Measurements from ENCODE around the gene COX7A2L. TPM values are rescaled to one million over a fixed set of nuclear protein-coding genes. Genes with fewer than 3 reads are reported as not detected.

Gene COX7A2L
- total RNA-seq, 4 donors from 2014 or later = 69.3 to 112 (median 99.0) TPM

- Histone ChIP-seq H3K4me1 (no peaks in the 10 kb centered on the region), H3K27me3 (no peaks in the 10 kb centered on the region), H3K27ac (no peak overlapping the region), H3K9me3 (no peaks in the 10 kb centered on the region), H3K36me3 (peaks cover 41% of the 10 kb centered on the region), H3K4me3 (no peak overlapping the region)
- DNase-seq (ENCODE audit: low spot score in 2 of 2) = no peak
- TF ChIP-seq POLR2A (IDR thresholded peaks at IDR 0.05) (no peak), EP300 (IDR thresholded peaks at IDR 0.05) (no peak), CTCF (IDR thresholded peaks at IDR 0.05) (no peak), POLR2AphosphoS5 (IDR thresholded peaks at IDR 0.05) (no peak)
These were observed 43.1 kb downstream of the COX7A2L start for GRCh38 chr2:42317945-42318344.

GRCh38 chr2:42317486-42317885, 43.5 kb downstream of the COX7A2L start:
- Histone ChIP-seq H3K4me3 (no peak overlapping the region), H3K27ac (no peak overlapping the region), H3K9me3 (no peaks in the 10 kb centered on the region), H3K27me3 (no peaks in the 10 kb centered on the region), H3K36me3 (peaks cover 41% of the 10 kb centered on the region), H3K4me1 (no peaks in the 10 kb centered on the region)
- no peak for TF ChIP-seq CTCF (IDR thresholded peaks at IDR 0.05)
- no peak for TF ChIP-seq EP300 (IDR thresholded peaks at IDR 0.05)
- no peak for TF ChIP-seq POLR2A (IDR thresholded peaks at IDR 0.05)
- no peak for TF ChIP-seq POLR2AphosphoS5 (IDR thresholded peaks at IDR 0.05)
- 93% methylated on average over 3 of the region's 3 CpGs for WGBS
- no peak for DNase-seq (ENCODE audit: low spot score in 2 of 2)

- H3K4me3 ChIP-seq = no peak overlapping the region
- WGBS = 79% methylated on average over 3 of the region's 3 CpGs
- no peak for DNase-seq (ENCODE audit: low spot score in 2 of 2)
- H3K9me3 ChIP-seq = no peaks in the 10 kb centered on the region
- H3K36me3 ChIP-seq = peaks cover 41% of the 10 kb centered on the region
- no peak for TF ChIP-seq POLR2A (IDR thresholded peaks at IDR 0.05)
- no peak for TF ChIP-seq POLR2AphosphoS5 (IDR thresholded peaks at IDR 0.05)
- no peak for TF ChIP-seq EP300 (IDR thresholded peaks at IDR 0.05)
- no peak for TF ChIP-seq CTCF (IDR thresholded peaks at IDR 0.05)
- H3K27ac ChIP-seq = no peak overlapping the region
- no peaks in the 10 kb centered on the region for H3K4me1 ChIP-seq
- H3K27me3 ChIP-seq = no peaks in the 10 kb centered on the region
These were observed 44.1 kb downstream of the COX7A2L start for GRCh38 chr2:42316910-42317309.

- TF ChIP-seq EP300 (IDR thresholded peaks at IDR 0.05) (no peak), CTCF (IDR thresholded peaks at IDR 0.05) (no peak), POLR2A (IDR thresholded peaks at IDR 0.05) (no peak), POLR2AphosphoS5 (IDR thresholded peaks at IDR 0.05) (no peak)
- 95% methylated on average over 6 of the region's 6 CpGs for WGBS
- no peaks in the 10 kb centered on the region for H3K27me3 ChIP-seq
- H3K4me1 ChIP-seq = no peaks in the 10 kb centered on the region
- no peak overlapping the region for H3K4me3 ChIP-seq
- no peak overlapping the region for H3K27ac ChIP-seq
- H3K9me3 ChIP-seq = no peaks in the 10 kb centered on the region
- H3K36me3 ChIP-seq = peaks cover 41% of the 10 kb centered on the region
- DNase-seq (ENCODE audit: low spot score in 2 of 2) = no peak
These were observed 45.1 kb downstream of the COX7A2L start for GRCh38 chr2:42315844-42316470.

GRCh38 chr2:42314892-42315468, 46.0 kb downstream of the COX7A2L start:
- 88% methylated on average over 3 of the region's 3 CpGs for WGBS
- DNase-seq (ENCODE audit: low spot score in 2 of 2) = no peak
- TF ChIP-seq EP300 (IDR thresholded peaks at IDR 0.05) (no peak), CTCF (IDR thresholded peaks at IDR 0.05) (no peak), POLR2AphosphoS5 (IDR thresholded peaks at IDR 0.05) (no peak), POLR2A (IDR thresholded peaks at IDR 0.05) (no peak)
- Histone ChIP-seq H3K4me3 (no peak overlapping the region), H3K4me1 (no peaks in the 10 kb centered on the region), H3K27me3 (no peaks in the 10 kb centered on the region), H3K36me3 (peaks cover 38% of the 10 kb centered on the region), H3K9me3 (no peaks in the 10 kb centered on the region), H3K27ac (no peak overlapping the region)
